ENCODE data around the gene PTPN3. TPM values are rescaled to one million over a fixed set of nuclear protein-coding genes. Genes with fewer than 3 reads are reported as not detected.
"Not testable (repeated sequence)": the region's sequence is repeated elsewhere in the genome, so short reads cannot be mapped to it uniquely, and the experiment has no call there.

Gene PTPN3
- total RNA-seq, 1 donor from 2014 or later = 5.3 TPM

- no peak for DNase-seq
Measured at GRCh38 chr9:109391176-109391575, 106.9 kb downstream of the PTPN3 start.

- no peak for DNase-seq
Measured at GRCh38 chr9:109387856-109388255, 110.3 kb downstream of the PTPN3 start.

DNA sequence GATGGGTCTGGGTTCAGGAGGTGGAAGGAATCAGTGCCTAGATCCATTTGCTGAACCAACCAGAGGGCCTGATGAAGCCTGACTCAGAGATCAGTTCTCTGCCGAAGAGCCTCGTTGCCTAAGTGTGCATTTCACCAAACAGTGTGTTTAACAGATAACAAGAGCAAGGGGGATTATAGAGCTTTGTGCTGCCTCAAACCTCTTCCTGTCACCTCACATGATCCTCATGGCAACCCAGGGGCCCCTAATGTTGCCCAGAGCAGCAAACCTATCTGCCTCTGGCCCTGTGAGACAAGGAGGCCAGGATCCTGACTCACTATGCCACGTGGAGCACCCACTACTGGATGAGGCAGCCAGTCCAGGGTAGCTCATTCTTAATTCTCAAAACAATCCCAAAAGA, 110.9 kb downstream of the PTPN3 start:
- no peak for DNase-seq

DNA sequence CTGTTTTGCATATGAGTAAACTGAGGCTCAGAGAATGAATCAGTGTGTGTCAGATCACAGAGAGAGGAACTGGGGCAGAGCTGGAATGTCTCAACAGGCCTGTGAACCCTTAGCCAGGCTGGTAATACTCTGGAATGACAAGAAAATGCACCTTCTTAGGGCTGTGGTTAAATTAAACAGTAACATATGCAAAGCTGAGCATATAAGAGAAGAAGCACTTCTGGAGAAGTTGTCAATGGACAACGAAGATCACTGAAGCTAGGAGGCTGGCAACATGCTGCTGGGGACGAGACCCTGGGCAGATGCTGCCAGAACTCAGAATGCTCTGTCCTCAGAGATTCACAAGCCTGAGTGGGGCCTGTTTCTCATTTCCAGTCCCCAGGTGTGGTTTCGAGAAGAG, 112.6 kb downstream of the PTPN3 start:
- DNase-seq = no peak

DNA sequence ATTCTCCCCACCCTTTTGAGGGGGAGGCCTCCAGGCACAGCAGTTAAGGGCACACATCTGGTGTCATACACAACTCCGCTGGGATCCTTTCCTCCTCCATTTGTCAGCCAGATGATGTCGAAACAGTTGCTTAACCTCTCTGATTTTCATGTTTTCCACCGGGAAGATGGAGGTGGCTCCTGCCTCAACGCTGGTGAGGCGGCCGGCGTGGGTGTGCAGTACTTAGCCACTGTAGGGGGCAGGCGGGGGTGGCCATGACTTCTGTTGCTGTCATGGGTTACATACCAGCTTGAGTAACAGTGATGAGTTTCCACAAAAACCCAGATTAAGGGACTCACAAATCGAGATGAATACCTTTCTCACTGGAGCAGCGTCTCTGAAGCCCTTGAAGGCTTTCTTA, 114.2 kb downstream of the PTPN3 start:
- no peak for DNase-seq

GRCh38 chr9:109383356-109383755, 114.8 kb downstream of the PTPN3 start:
- no peak for DNase-seq

- DNase-seq = no peak
Measured at GRCh38 chr9:109382585-109382984, 115.5 kb downstream of the PTPN3 start.

- no peak for DNase-seq
Measured at GRCh38 chr9:109382182-109382581, 115.9 kb downstream of the PTPN3 start.

DNA sequence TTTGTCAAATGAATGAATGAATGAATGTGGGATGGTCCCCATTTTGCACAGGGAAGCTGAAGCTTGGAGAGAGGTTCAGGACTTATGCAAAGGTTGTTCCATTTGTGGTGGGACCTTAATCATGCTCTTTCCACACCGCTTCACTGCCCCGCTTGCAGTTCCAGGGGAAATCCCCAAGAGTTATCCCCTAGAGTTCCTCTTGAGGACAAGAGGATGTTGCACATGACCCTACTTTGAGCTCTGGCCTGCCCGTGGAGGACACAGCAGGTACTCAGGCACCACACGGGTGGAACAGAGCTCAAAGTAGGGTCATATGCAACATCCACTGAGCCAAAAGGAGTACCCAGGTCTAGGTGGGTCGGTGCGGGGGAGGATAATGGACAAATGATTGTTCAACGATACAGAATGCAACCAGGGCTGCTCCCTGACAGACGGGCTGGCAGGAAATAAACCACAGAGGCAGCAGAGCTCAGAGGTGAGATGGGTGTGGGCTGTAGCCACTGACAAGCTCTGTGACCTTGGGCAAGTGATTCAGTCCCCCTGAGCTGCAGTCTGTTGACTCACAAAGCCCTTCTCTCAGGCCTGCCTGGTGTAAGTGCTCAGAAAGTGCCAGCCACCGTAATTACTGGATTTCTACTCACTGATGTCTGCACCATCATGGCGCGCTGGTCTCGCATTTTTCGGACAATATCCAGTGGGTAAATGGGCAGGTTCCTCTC, 116.9 kb downstream of the PTPN3 start:
- no peak for DNase-seq

DNA sequence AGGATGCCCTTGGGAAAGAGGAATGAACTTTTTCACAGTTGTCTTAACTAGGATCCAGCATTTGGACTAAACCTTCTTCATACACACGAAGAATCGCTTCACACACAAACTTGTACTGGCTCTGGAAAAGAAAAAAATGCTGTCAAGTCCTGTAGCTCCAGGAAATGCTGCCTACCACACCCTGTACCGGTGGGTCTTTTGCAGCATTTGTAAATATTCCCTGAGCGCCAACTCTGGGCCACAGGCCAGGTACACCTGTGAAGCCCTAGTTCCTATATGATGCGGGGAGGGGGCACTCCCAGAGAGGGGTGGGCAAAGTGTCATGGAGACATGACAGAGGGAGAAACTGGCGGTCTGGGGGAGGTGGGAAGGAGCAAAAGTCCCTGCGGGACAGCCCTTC, 118.6 kb downstream of the PTPN3 start:
- DNase-seq = no peak

GRCh38 chr9:109378316-109378715, 119.8 kb downstream of the PTPN3 start:
- DNase-seq = no peak

DNA sequence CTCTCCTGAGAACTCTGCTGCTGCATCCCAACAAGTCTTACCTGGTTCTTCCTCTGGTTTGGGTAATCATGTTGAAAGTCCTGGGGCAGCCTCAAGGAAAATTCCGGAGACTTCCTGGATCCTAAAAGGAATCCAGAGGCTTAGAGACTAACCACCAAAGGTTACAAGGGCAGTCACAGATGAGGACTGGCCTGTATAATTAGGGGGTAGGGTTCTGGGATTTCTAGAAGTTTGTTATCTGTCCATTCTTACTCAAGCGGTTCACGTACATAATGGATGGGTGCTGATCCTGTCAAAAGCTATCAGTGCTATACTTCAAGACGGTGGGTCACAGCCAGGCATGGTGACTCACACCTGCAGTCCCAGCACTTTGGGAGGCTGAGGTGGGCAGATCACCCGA, 125.9 kb downstream of the PTPN3 start:
- DNase-seq = no peak

DNA sequence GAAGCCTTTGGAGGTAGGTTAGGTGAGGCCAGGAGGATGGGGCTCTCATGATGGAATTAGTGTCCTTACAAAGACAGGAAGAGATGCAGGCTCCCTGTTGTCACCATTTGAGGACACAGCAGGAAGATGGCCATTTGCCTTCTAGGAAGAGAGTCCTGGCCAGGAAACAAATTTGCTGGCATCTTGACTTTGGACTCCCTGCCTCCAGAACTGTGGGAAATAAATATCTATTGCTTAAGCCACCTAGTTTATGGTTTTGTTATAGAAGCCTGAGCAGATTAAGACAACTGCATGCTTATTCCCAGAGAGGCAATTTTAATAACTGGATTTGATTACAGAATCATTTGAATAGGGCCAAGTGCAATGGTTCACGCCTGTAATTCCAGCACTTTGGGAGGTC, 126.7 kb downstream of the PTPN3 start:
- DNase-seq = no peak

- DNase-seq = no peak
Measured at GRCh38 chr9:109369285-109369684, 128.8 kb downstream of the PTPN3 start.

DNA sequence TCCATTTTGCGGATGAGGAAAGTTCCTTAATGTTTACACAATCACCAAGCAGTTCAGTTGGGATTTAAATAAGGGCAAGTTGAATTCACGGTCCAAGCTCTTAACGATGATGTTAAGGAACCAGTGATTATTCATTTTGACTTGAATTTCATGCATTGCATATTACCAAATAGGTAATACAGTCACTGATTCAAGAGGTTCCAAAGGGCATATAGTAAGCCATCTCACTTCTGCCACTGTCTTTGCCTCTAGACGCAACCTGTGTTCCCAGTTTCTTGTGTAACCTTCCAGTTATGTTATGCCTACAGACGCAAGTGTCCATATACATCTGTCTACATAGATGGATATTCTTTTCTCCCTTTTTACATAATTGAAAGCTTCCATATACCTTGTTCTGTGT, 137.3 kb downstream of the PTPN3 start:
- DNase-seq = no peak

DNA sequence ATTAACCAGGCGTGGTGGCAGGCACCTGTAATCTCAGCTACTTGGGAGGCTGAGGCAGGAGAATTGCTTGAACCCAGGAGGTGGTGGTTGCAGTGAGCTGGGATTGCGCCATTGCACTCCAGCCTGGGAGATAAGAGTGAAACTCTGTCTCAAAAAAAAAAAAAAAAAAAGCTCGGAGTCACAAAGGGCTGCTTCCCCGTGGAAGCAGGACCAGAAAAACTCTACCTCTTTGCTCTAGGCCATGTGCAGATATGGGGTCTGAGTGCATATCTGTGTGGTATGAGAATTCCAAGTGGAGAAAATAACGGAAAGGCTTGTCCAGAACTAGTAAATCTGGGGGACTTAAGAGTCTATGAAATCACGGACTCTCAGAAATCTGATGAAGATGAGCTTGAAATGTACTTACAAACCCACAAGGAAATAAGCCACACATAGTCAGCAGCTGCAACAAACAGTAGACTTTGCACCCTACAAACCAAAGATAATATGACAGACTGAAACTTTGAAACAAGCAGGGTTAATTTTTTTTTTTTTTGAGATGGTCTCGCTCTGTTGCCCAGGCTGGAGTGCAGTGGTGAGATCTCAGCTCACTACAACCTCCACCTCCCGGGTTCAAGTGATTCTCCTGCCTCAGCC, 139.0 kb downstream of the PTPN3 start:
- DNase-seq = not testable (repeated sequence)

GRCh38 chr9:109355564-109356297, 142.4 kb downstream of the PTPN3 start:
- no peak for DNase-seq

GRCh38 chr9:109354190-109354589, 143.9 kb downstream of the PTPN3 start:
- no peak for DNase-seq

DNA sequence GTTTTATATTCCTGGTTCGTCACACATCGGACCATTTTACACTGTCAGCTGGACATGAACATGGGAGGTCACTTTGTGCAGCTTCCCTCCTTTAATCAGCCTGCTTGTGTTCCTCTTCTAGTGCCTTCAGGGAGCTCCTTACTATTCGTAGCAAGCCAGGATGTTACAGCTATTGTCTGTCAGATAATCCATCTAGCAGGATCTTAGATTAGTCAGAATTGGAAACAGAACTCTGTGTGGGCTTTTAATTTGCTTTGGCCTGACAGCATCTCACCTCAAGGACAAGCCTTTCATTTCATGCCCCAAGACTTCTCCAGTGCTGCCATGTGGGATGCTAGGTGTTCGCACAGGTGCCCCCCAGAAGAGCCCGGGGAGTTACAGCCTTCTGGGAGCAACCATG, 147.1 kb downstream of the PTPN3 start:
- no peak for DNase-seq

DNA sequence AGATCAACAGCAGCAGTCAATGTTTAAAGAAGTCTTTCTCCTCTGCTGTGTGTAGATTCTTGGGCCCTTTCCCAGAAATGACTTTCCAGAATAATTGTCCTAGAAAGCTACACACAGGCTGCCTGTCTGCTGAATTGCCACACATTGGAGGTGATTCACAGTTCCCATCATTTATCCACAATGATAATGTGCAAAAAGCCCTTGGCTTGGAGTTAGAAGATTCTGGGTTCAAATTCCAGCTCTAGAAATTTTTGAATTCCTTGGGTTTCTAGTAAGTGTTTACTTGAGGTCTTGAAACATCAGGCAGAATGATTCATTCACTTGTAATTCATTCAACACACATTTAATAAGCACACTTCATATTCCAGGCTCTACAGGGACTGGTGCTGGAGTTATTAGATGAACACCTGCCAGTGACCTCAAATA, 148.7 kb downstream of the PTPN3 start:
- peak; percentile 2 for DNase-seq

- DNase-seq = no peak
Measured at GRCh38 chr9:109346904-109347303, 151.2 kb downstream of the PTPN3 start.

- DNase-seq = no peak
Measured at GRCh38 chr9:109344866-109345265, 153.2 kb downstream of the PTPN3 start.

GRCh38 chr9:109342878-109343277, 155.2 kb downstream of the PTPN3 start:
- DNase-seq = no peak

DNA sequence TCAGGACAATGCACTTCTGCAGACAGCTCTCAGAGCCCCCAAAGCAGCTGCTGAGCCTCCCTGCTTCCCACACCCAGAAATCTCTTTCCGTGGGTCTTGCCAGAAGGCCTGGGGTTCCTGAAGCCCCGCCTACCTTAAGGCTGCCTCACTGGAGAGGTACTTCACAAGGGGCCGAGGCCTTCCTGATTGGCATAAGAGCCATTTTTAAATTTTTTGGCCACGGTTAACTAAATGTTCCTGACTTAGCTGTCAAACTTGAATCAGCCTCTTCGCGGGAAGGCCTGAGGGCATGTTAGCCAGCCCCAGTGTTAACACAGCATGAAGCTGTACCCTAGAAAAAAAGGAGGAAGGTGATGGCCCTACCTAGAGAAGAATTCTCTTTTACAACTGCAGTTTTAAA, 156.5 kb downstream of the PTPN3 start:
- DNase-seq = no peak

All from occipital lobe (tissue), 2 donors.